ENCODE measurements around the gene SBF1. TPM values are rescaled to one million over a fixed set of nuclear protein-coding genes. Genes with fewer than 3 reads are reported as not detected.

Gene SBF1
- total RNA-seq, 1 donor from 2014 or later = 105 TPM

GRCh38 chr22:50420581-50420980 lies 54.3 kb downstream of the SBF1 start:
- no peak for TF ChIP-seq CTCF (IDR thresholded peaks at IDR 0.05; ENCODE audit: unreplicated experiment)
- Mint-ChIP-seq H3K4me3 (no peak overlapping the region), H3K9me3 (no peaks in the 10 kb centered on the region), H3K4me1 (no peaks in the 10 kb centered on the region), H3K27ac (no peak overlapping the region), H3K27me3 (ENCODE audit: low read depth) (no peaks in the 10 kb centered on the region), H3K36me3 (peaks cover 42% of the 10 kb centered on the region)
- no peak for DNase-seq (ENCODE audit: low spot score in 2 of 2, unreplicated experiment in 2 of 2)

GRCh38 chr22:50420015-50420414 lies 54.8 kb downstream of the SBF1 start:
- Mint-ChIP-seq H3K27ac (no peak overlapping the region), H3K9me3 (no peaks in the 10 kb centered on the region), H3K4me3 (no peak overlapping the region), H3K27me3 (ENCODE audit: low read depth) (no peaks in the 10 kb centered on the region), H3K4me1 (no peaks in the 10 kb centered on the region), H3K36me3 (peaks cover 38% of the 10 kb centered on the region)
- DNase-seq (ENCODE audit: low spot score in 2 of 2, unreplicated experiment in 2 of 2) = no peak
- no peak for TF ChIP-seq CTCF (IDR thresholded peaks at IDR 0.05; ENCODE audit: unreplicated experiment)

GRCh38 chr22:50419116-50419515 lies 55.7 kb downstream of the SBF1 start:
- no peak overlapping the region for H3K27ac Mint-ChIP-seq
- H3K27me3 Mint-ChIP-seq (ENCODE audit: low read depth) = no peaks in the 10 kb centered on the region
- no peaks in the 10 kb centered on the region for H3K9me3 Mint-ChIP-seq
- peaks cover 34% of the 10 kb centered on the region for H3K36me3 Mint-ChIP-seq
- no peak overlapping the region for H3K4me3 Mint-ChIP-seq
- no peaks in the 10 kb centered on the region for H3K4me1 Mint-ChIP-seq
- no peak for DNase-seq (ENCODE audit: low spot score in 2 of 2, unreplicated experiment in 2 of 2)
- TF ChIP-seq CTCF (IDR thresholded peaks at IDR 0.05; ENCODE audit: unreplicated experiment) = no peak

- H3K9me3 Mint-ChIP-seq = no peaks in the 10 kb centered on the region
- no peak overlapping the region for H3K4me3 Mint-ChIP-seq
- no peak for TF ChIP-seq CTCF (IDR thresholded peaks at IDR 0.05; ENCODE audit: unreplicated experiment)
- no peak overlapping the region for H3K27ac Mint-ChIP-seq
- H3K4me1 Mint-ChIP-seq = no peaks in the 10 kb centered on the region
- peaks cover 33% of the 10 kb centered on the region for H3K36me3 Mint-ChIP-seq
- no peak for DNase-seq (ENCODE audit: low spot score in 2 of 2, unreplicated experiment in 2 of 2)
- H3K27me3 Mint-ChIP-seq (ENCODE audit: low read depth) = no peaks in the 10 kb centered on the region
These were observed 56.2 kb downstream of the SBF1 start for GRCh38 chr22:50418624-50419023.

- no peaks in the 10 kb centered on the region for H3K4me1 Mint-ChIP-seq
- H3K27ac Mint-ChIP-seq = no peak overlapping the region
- no peak for DNase-seq (ENCODE audit: low spot score in 2 of 2, unreplicated experiment in 2 of 2)
- H3K4me3 Mint-ChIP-seq = no peak overlapping the region
- H3K27me3 Mint-ChIP-seq (ENCODE audit: low read depth) = no peaks in the 10 kb centered on the region
- TF ChIP-seq CTCF (IDR thresholded peaks at IDR 0.05; ENCODE audit: unreplicated experiment) = no peak
- peaks cover 32% of the 10 kb centered on the region for H3K36me3 Mint-ChIP-seq
- no peaks in the 10 kb centered on the region for H3K9me3 Mint-ChIP-seq
These were observed 57.2 kb downstream of the SBF1 start for GRCh38 chr22:50417411-50418210.

All from mesothelial cell of epicardium (in vitro differentiated cells).